Panc1 (cell line): ENCODE results near the gene CHN1.

Source experiments
- CTCF ChIP-seq: fragments of 450-650 bp; IDR thresholded peaks from 2 replicates; pipeline ENCODE4 v1.5.1; 2017; ENCODE audit warnings: mild to moderate bottlenecking
- POLR2AphosphoS5 ChIP-seq: IDR thresholded peaks from 2 replicates; pipeline ENCODE4 v1.6.1; 2012; ENCODE audit warnings: mild to moderate bottlenecking, low read depth, low read length, moderate library complexity
- REST ChIP-seq, 2 experiments: IDR thresholded peaks; 2 replicates each; pipeline ENCODE4 v1.6.1; 2011 to 2012; ENCODE audit warnings: low read depth in 2 of 2, control low read depth in 1 of 2, low read length in 1 of 2, mild to moderate bottlenecking in 1 of 2, moderate library complexity in 1 of 2; ENCODE audit not compliant: insufficient read depth in 1 of 2
- SIN3A ChIP-seq: IDR thresholded peaks from 2 replicates; pipeline ENCODE4 v1.6.1; 2012; ENCODE audit warnings: low read depth, mild to moderate bottlenecking, low read length, moderate library complexity, borderline replicate concordance; ENCODE audit not compliant: insufficient read depth
- TCF7L2 ChIP-seq: IDR thresholded peaks from 2 replicates; pipeline ENCODE4 v1.6.1; 2011; ENCODE audit warnings: mild to moderate bottlenecking, low read depth, low read length, inconsistent platforms

- no peak for TF ChIP-seq CTCF
- no peak for TF ChIP-seq POLR2AphosphoS5
- TF ChIP-seq REST (IDR thresholded peaks at IDR 0.05; ENCODE audit: insufficient read depth in 1 of 2, low read depth in 2 of 2, low read length in 1 of 2): no peak
- no peak for TF ChIP-seq SIN3A
- TF ChIP-seq TCF7L2: no peak
These were observed 33.9 kb upstream of the CHN1 start for GRCh38 chr2:175039031-175039430.
